ENCODE data around the gene RNF223.
"Not testable (repeated sequence)": the region's sequence is repeated elsewhere in the genome, so short reads cannot be mapped to it uniquely, and the experiment has no call there.

The RNF223 gene

DNA sequence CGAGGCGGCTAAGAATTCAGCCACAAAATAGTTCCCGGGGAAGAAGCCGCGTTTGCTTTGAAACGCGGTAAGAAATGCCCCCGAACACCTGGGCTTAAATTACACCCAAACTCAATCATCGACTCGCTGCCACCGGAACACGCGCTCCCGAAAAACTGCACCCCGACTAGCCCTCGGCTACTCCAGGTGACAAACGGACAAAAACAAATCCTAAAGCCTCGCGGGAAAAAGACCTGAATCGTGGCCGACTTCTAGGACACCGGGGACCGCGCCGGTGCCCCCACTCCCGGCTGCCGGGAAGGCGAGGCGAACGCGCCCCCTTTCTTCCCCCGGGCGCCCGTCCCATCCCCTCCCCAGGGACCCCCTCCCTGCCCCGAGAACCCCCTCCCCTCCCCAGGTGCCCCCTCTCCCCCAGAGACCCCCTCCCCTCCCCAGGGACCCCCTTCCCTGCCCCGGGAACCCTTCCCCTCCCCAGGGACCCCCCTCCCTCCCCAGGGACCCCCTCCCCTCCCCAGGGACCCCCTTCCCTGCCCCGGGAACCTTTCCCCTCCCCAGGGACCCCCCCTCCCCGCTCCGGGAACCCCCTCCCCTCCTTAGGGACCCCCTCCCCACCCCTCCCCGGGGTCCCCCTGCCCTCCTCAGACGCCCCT lies 41.2 kb upstream of the RNF223 start:
- no peak for ATAC-seq
- Mint-ChIP-seq H3K27ac (peak overlapping the region; percentile 84 to 86), H3K27me3 (peaks cover 23% of the 10 kb centered on the region), H3K4me1 (peaks cover 32% of the 10 kb centered on the region), H3K9me3 (peaks cover 5 to 26% of the 10 kb centered on the region in 2 donors), H3K4me3 (peak overlapping the region; percentile 87 to 93)
- DNase-seq = no peak

GRCh38 chr1:1114431-1114830 lies 40.3 kb upstream of the RNF223 start:
- no peak for DNase-seq
- Mint-ChIP-seq H3K27me3 (peaks cover 21% of the 10 kb centered on the region), H3K9me3 (peaks cover 5 to 26% of the 10 kb centered on the region in 2 donors), H3K27ac (peak overlapping the region in 1 of 2 donors; percentile 77), H3K4me1 (peaks cover 32% of the 10 kb centered on the region), H3K4me3 (peak overlapping the region; percentile 84 to 87)
- no peak for ATAC-seq

GRCh38 chr1:1112237-1112985 lies 38.3 kb upstream of the RNF223 start:
- Mint-ChIP-seq H3K4me3 (no peak overlapping the region), H3K27ac (no peak overlapping the region), H3K9me3 (peaks cover 5 to 26% of the 10 kb centered on the region in 2 donors), H3K27me3 (peaks cover 4% of the 10 kb centered on the region), H3K4me1 (peaks cover 33% of the 10 kb centered on the region)
- ATAC-seq = no peak
- no peak for DNase-seq

DNA sequence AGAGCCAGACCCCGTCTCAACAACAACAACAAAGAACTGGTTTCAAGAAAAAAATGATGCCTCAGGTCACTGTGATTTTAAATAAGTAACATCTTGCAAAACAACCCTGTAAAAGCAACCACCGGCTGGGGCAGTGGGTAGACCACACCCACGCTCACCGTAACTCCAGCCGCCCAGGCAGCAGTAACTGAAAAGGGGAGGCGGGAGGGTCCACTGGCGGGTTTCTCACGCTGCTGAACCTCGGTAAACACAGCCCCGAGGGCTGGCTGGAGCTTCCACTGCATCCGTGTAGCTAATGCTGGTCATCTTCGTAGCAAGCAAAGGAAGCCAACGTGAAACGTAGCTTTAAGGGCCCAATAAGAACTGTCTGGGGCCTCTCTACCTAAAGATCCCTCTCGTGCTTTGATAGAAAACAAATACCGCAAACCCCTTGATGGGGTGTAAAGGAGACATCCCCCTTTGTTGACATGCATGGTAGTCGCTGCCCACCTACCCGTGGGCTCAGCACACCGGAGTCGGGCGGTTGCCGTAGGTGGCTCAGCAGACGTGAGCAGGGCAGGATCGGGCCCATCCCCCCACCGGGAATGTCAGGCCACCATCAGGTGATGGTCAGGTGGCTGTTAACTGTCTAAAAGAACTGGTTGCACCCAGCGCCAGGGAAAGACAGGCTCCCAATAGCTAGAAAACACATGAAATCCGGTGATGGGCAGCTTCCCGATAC lies 37.6 kb upstream of the RNF223 start:
- peaks cover 5 to 26% of the 10 kb centered on the region in 2 donors for H3K9me3 Mint-ChIP-seq
- peaks cover 26% of the 10 kb centered on the region for H3K4me1 Mint-ChIP-seq
- no peaks in the 10 kb centered on the region for H3K27me3 Mint-ChIP-seq
- H3K27ac Mint-ChIP-seq = peak overlapping the region in 1 of 2 donors; percentile 12
- DNase-seq (no peak), ATAC-seq (no peak)
- no peak overlapping the region for H3K4me3 Mint-ChIP-seq

DNA sequence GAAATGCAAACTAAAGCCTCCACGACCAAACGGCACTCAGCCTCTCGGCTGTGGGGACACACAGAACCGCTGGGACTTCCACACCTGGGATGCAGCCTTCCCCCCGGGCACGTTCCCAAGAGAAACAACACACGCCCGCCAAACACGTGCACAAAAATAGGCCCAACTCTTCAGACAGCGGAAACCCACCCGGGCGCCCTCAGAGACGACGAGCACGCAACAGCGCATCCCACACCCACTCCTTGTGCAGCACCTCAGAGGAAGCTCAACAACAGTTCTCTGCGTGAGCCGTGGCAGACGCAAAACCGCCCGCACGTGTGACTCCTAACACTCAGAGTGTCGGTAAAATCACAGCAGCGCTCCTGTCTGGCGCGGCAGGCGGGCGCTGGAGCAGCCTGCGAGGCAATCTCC lies 36.5 kb upstream of the RNF223 start:
- H3K4me3 Mint-ChIP-seq = no peak overlapping the region
- H3K9me3 Mint-ChIP-seq = peaks cover 5 to 26% of the 10 kb centered on the region in 2 donors

GRCh38 chr1:1109743-1110142 lies 35.6 kb upstream of the RNF223 start:
- peaks cover 5 to 26% of the 10 kb centered on the region in 2 donors for H3K9me3 Mint-ChIP-seq
- H3K27ac Mint-ChIP-seq = no peak overlapping the region
- no peaks in the 10 kb centered on the region for H3K27me3 Mint-ChIP-seq
- no peak for DNase-seq
- H3K4me1 Mint-ChIP-seq = peaks cover 24% of the 10 kb centered on the region
- no peak for ATAC-seq
- H3K4me3 Mint-ChIP-seq = no peak overlapping the region

More for the DNA sequence above, 36.5 kb upstream of the RNF223 start:
- H3K27me3 Mint-ChIP-seq = no peaks in the 10 kb centered on the region
- peaks cover 25% of the 10 kb centered on the region for H3K4me1 Mint-ChIP-seq
- H3K27ac Mint-ChIP-seq = no peak overlapping the region
- DNase-seq (no peak), ATAC-seq (no peak)

DNA sequence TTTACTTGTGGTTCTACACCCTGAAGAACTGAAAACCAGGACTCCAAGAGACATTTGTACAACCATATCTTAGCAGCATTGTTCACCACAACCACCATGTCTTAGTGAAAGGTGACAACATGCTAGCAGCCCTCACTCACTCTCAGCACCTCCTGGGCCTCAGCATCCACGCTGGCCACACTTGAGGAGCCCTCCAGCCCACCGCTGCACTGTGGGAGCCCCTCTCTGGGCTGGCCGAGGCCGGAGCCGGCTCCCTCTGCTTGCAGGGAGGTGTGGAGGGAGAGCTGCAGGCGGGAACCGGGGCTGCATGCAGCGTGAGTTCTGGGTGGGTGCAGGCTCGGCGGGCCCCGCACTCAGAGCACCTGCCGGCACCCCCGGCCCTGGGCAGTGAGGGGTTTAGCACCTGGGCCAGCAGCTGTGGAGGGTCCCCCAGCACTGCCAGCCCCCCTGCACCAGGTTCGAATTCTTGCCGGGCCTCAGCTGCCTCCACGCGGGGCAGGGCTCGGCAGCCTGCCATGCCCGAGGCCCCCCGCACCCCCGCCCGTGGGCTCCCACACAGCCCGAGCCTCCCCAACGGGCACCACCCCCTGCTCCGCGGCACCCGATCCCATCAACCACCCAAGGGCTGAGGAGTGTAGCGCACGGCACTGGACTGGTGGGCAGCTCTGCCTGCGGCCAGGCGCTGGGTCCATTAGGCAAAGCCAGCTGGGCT lies 32.6 kb upstream of the RNF223 start:
- no peaks in the 10 kb centered on the region for H3K27me3 Mint-ChIP-seq
- H3K9me3 Mint-ChIP-seq = peaks cover 0 to 6% of the 10 kb centered on the region in 2 donors
- DNase-seq = no peak
- H3K4me3 Mint-ChIP-seq = no peak overlapping the region
- H3K27ac Mint-ChIP-seq = no peak overlapping the region
- H3K4me1 Mint-ChIP-seq = peaks cover 34% of the 10 kb centered on the region
- ATAC-seq = peak; percentile 47

- H3K4me3 Mint-ChIP-seq = peak overlapping the region; percentile 58 to 67
- ATAC-seq (peak; percentile 91), DNase-seq (peak in 1 of 2 donors; percentile 60)
- peaks cover 49% of the 10 kb centered on the region for H3K4me1 Mint-ChIP-seq
- peaks cover 14 to 23% of the 10 kb centered on the region in 2 donors for H3K9me3 Mint-ChIP-seq
- not testable (repeated sequence) for H3K27me3 Mint-ChIP-seq
- H3K27ac Mint-ChIP-seq = peak overlapping the region in 1 of 2 donors; percentile 89
Observed at GRCh38 chr1:1104152-1104551, 30.0 kb upstream of the RNF223 start.

GRCh38 chr1:1101503-1101902 lies 27.4 kb upstream of the RNF223 start:
- Mint-ChIP-seq H3K4me1 (peaks cover 60% of the 10 kb centered on the region), H3K9me3 (peaks cover 23 to 30% of the 10 kb centered on the region in 2 donors), H3K27me3 (no peaks in the 10 kb centered on the region), H3K27ac (no peak overlapping the region), H3K4me3 (no peak overlapping the region)
- no peak for ATAC-seq
- DNase-seq = no peak

DNA sequence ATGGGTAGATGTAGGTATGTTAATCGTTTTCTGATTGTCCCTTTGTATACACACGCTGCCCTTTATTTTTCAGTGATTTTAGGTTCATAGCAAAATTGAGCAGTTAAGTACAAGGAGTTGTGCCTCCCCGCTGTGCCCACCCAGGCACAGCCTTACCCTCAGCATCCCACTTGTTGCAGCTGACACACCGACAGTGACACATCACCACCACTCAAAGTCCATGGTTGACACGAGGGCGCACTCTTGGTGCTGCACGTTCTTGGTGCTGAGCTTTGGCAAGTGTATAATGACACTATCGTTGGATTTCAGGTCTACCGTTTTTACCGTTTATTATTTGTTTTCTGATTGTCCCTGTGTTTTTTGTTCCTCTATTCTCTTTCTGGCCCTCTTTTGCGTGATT lies 26.2 kb upstream of the RNF223 start:
- Mint-ChIP-seq H3K4me3 (peak overlapping the region in 1 of 2 donors; percentile 24), H3K27me3 (no peaks in the 10 kb centered on the region), H3K4me1 (peaks cover 60% of the 10 kb centered on the region), H3K27ac (no peak overlapping the region), H3K9me3 (peaks cover 28 to 30% of the 10 kb centered on the region in 2 donors)
- ATAC-seq (no peak), DNase-seq (peak in 1 of 2 donors; percentile 7)

GRCh38 chr1:1099506-1100183 lies 25.5 kb upstream of the RNF223 start:
- Mint-ChIP-seq H3K4me3 (peak overlapping the region; percentile 0 to 72), H3K9me3 (peaks cover 28 to 30% of the 10 kb centered on the region in 2 donors), H3K27me3 (no peaks in the 10 kb centered on the region), H3K27ac (peak overlapping the region; percentile 62 to 90), H3K4me1 (peaks cover 55% of the 10 kb centered on the region)
- peak in 1 of 2 donors; percentile 13 for DNase-seq
- peak; percentile 29 for ATAC-seq

DNA sequence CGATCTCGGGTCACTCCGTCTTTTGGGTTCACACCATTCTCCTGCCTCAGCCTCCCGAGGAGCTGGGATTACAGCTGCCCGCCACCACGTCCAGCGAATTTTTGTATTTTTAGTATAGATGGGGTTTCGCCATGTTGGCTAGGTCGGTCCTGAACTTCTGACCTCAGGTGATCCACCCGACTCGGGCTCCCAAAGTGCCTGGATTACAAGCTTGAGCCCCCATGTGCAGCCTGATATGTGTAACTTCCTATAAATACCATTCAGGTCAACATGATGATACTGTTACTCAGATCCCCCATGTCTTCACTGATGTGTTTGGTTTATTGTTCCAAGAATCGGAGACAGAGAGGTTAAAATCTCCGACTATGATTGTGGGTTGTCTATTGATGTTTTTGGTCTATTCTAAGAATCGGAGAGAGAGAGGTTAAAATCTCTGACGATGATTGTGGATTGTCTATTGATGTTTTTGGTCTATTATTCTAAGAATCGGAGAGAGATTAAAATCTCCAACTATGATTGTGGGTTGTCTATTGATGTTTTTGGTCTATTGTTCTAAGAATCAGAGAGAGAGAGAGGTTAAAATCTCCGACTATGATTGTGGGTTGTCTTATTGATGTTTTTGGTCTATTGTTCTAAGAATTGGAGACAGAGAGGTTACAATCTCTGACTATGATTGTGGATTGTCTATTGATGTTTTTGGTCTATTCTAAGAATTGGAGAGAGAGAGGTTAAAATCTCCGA lies 24.7 kb upstream of the RNF223 start:
- ATAC-seq (peak; percentile 98), DNase-seq (peak in 1 of 2 donors; percentile 52)
- Mint-ChIP-seq H3K4me3 (peak overlapping the region; percentile 67 to 72), H3K9me3 (peaks cover 28 to 30% of the 10 kb centered on the region in 2 donors), H3K27me3 (no peaks in the 10 kb centered on the region), H3K27ac (peak overlapping the region; percentile 62 to 90), H3K4me1 (peaks cover 48% of the 10 kb centered on the region)

DNA sequence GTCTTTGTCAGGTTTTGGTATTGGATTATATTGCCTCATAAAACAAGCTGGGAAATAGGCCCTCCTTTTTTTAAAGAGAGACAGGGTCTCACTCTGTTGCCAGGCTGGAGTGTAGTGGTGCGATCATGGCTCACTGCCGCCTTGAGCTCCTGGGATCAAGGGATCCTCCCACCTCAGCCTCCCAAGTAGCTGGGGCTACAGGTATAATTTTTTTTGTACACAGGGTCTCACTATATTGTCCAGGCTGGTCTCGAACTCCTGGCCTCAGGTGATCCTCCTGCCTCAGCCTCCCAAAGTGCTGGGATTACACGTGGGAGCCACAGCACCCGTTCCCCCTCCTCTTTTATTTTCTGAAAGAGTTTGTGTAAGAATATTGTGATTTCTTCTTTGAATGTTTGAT lies 22.0 kb upstream of the RNF223 start:
- DNase-seq = peak in 1 of 2 donors; percentile 6
- H3K27me3 Mint-ChIP-seq, ATAC-seq, H3K4me3 Mint-ChIP-seq, H3K27ac Mint-ChIP-seq: not testable (repeated sequence)
- Mint-ChIP-seq H3K9me3 (peaks cover 24 to 28% of the 10 kb centered on the region in 2 donors), H3K4me1 (peaks cover 47% of the 10 kb centered on the region)

GRCh38 chr1:1094981-1095380 lies 20.9 kb upstream of the RNF223 start:
- no peak overlapping the region for H3K4me3 Mint-ChIP-seq
- H3K27ac Mint-ChIP-seq = no peak overlapping the region
- H3K27me3 Mint-ChIP-seq = no peaks in the 10 kb centered on the region
- DNase-seq = peak in 1 of 2 donors; percentile 2
- H3K4me1 Mint-ChIP-seq = peaks cover 40% of the 10 kb centered on the region
- peaks cover 16 to 22% of the 10 kb centered on the region in 2 donors for H3K9me3 Mint-ChIP-seq
- no peak for ATAC-seq
